OCI-LY3 (cell line): ENCODE data around the gene CCDC54.

Experiments
- EZH2phosphoT487 ChIP-seq: fragments of 200-600 bp; shearing (Covaris generic); IDR thresholded peaks from 2 replicates; pipeline ENCODE4 v1.6.1; 2018; ENCODE audit warnings: antibody characterized with exemption, mixed run types, low read depth
- TF ChIP-seq, protein P1 (sequence below): fragments of 200-600, 300-600 bp; sonication (generic); IDR thresholded peaks from 2 replicates; pipeline ENCODE4 v1.5.1; 2014; ENCODE audit warnings: antibody characterized with exemption, low read length, low read depth

- TF ChIP-seq, protein P1, sequence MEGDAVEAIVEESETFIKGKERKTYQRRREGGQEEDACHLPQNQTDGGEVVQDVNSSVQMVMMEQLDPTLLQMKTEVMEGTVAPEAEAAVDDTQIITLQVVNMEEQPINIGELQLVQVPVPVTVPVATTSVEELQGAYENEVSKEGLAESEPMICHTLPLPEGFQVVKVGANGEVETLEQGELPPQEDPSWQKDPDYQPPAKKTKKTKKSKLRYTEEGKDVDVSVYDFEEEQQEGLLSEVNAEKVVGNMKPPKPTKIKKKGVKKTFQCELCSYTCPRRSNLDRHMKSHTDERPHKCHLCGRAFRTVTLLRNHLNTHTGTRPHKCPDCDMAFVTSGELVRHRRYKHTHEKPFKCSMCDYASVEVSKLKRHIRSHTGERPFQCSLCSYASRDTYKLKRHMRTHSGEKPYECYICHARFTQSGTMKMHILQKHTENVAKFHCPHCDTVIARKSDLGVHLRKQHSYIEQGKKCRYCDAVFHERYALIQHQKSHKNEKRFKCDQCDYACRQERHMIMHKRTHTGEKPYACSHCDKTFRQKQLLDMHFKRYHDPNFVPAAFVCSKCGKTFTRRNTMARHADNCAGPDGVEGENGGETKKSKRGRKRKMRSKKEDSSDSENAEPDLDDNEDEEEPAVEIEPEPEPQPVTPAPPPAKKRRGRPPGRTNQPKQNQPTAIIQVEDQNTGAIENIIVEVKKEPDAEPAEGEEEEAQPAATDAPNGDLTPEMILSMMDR: no peak
- TF ChIP-seq EZH2phosphoT487: no peak
Measured at GRCh38 chr3:107416886-107417285, 39.6 kb downstream of the CCDC54 start.
